Measurements from ENCODE around the gene LURAP1L.

LURAP1L gene, protein sequence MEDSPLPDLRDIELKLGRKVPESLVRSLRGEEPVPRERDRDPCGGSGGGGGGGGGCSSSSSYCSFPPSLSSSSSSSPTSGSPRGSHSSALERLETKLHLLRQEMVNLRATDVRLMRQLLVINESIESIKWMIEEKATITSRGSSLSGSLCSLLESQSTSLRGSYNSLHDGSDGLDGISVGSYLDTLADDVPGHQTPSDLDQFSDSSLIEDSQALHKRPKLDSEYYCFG

DNA sequence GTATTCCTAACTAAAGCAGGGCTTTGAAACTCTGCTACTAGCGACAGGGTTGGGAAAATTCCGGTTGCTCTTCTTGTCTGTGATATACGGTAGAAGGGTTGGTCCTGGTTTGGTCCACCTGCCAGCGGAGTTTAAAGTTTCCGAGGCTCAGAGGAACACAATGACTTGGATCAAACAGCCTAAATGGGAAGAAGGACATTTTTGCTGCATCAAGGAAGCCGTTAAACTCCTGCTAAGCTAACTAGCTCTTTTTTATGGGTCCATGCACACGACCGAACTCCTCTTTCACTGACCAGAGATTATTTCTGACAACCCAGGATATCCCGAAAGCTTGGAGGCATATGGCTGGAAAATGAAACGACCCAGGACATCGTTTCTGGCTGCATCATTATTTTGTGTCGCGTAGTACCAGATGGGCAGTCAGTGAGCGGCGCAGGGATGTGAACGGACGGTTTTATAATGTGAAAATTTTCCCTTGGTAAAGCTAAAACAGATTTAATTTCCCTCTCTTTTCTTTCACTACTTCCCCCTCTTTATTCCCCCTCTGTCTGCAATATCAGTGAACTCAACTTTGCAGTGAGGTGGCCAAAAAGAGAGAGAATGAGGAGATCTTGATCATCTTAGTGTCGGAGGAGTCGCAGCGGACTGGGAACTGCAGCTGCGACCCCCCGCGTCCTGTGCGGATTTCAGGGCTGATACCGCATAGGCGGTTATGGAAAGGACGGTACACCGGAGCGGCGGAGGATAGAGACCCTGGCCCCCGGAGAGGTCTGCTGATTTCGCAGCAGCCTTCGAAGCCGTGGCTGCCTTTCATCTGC lies at the start of gene LURAP1L:
LURAP1L (plus strand) TSS at position 160 of the 818 bp plus-strand sequence. CDS start 696 bp downstream, outside the sequence.
- no peak for ATAC-seq

DNA sequence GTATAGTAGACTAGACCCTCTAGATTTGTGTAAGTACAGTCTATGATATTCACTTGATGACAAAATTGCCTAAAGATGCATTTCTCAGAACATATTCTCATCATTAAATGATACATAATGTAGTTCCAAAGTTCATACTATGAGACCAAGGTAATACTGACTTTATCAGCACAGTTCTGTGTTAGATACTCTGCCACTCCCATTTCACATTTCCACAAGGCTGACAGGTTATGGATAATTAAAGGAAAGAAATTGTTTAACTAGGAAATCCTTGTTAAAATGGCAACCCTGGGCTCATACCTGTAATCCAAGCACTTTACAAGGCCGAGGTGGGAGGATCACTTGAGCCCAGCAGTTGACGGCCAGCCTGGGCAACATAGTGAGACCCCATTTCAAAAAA lies 48.0 kb upstream of the LURAP1L start:
- no peak for ATAC-seq

DNA sequence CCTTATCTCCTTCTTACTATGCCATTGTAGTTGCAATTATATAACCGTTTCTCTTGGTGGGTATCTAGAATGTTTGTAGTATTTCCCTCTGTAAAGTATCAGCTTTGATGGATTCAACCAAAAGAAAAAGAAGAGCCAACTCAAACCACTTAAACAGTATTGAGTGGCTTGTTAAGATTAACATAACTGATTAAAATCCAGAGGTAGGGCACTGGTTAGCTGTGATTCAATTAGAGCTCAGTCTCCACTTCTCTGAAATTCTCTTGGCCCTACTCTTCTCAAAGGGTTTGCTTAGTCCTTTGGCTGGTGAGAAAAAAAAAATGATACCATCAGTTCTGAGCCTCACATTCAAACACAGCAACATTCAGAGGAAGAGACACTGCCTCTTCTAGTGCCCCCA lies 44.6 kb upstream of the LURAP1L start:
- ATAC-seq = no peak

DNA sequence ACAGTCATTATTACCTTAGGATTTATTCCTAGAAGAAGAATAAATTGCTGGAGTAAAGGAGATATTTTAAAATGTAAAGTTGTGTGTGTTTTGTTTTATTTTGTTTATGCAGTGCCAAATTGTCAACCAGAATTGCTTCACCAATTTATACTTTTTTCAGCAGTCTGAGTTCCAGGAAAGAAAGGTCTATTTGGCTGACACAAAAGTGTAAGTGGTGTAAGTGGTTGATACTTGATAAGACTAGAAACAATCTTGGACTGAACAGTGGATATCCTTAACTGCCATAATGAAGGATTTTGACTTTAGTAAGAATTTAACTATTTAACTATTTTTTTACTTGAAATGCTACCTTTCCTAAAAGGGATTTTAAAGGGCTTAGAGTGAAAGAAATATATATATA lies 43.9 kb upstream of the LURAP1L start:
- no peak for ATAC-seq

DNA sequence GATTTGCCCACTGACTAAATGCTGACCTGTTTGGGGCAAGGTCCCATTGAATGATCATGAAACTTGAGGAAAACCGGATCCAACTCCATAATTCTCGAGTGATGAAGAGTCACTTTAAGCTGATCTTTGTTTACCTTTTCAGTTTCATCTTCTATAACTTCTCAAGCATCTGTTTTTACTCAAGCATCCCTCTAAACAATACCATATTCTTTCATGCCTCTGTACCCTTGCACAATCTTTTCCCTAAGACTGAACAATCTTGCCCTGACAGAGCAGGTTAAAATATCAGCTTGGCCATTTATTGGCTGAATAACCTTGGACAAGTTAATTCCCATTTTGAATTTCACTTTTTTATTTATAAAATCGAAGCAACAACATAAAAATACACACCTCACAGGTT lies 41.8 kb upstream of the LURAP1L start:
- no peak for ATAC-seq

DNA sequence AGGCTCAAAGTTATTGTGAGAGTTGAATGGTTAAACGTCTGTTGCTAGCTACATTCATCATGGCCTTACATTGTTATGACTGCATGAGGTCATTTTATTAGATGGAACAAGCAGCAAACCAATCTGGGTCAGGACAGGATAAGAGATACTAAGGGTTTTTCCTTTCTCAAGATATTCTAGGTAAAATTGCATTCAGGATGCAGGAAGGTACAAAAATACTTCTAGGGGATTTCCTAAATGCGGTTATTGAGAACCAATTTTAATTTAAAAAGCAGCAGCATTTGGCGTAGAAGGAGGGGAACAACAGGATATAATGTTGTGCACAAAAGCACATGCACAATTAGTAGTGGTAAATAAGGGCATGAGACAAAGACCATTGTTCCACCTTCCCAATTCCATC lies 39.2 kb upstream of the LURAP1L start:
- no peak for ATAC-seq

DNA sequence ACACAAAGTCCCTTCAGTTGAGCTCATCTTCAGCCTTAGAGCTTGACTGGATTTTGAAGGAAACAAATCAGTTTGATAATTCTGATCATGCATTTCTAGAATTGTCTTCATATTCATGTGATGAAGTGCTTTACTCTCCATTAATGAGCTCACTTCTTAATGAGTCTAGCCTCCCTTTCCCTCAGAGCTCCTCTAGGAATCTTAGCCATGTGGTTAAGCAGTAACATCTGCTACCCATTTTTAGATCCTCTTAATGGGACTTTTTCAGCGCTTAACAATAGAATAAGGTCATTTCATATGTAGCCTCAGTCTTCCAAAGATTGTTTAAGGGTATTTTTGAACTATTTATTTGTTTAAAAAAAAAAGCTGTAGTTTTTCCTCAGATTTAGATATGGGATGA lies 36.9 kb upstream of the LURAP1L start:
- no peak for ATAC-seq

DNA sequence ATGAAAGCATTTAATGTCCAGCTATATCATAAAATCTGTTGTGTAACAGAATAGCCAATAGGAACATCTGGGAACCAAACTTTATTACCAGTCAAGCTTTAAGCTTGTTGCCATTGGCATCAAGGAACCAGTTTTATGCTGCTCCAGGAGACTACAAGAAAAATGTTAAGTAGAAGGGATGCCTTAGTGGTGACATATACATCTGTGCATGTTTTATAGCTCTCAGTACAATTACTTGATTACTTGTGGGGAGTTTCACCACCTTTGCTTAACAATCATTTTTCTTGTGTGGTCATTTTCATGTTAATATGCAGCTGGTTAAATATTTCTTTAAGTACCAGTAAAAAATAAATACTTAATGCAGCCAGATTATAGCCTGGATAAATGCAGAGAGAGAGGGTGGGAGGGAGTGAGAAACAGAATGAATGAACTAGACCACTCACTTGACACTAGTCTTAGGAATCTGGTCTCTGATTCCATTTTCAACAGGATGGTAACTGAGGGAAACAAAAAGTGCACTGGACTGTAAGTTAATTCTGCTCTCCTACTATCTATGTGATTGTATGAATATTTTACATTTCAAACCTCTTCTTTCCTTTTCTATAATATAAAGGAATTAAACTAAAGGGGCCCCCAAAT lies 35.7 kb upstream of the LURAP1L start:
- no peak for ATAC-seq

DNA sequence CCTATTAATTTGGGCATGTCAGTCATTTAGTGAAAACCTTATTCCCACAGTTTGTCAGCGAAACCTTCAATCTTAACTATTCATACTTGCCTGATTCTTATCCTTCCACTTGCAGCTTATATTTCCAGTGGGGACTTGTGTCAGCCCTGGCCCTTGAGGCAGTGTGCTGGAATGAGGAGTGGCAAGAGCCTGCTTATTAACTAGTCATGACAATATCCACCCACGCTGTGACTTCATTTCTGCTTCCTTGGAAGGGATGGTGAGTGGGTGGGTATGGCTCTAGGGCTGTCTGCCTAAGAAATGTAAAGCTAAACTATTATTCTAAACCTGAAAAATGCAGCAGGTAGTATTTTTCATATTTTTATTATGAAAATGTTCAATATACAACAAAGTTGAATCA lies 34.0 kb upstream of the LURAP1L start:
- no peak for ATAC-seq

DNA sequence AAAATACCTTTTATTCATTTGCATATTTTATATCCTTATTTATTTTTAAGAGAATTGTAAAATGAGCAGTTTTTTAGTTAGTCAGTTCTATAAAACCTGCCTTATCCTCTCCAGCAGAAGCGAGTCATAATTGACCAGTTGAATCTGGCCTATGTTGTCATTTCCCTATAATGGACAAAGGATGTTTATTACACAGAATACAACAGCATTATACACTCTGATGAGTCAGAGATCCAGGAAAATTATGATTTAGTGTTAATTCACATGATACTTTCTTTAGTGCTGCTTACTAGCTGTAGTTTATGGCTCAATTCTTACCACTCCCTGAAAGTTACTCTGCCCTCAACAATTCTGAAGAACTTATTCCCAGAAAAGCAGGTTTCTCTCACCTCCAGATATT lies 26.8 kb upstream of the LURAP1L start:
- ATAC-seq = no peak

DNA sequence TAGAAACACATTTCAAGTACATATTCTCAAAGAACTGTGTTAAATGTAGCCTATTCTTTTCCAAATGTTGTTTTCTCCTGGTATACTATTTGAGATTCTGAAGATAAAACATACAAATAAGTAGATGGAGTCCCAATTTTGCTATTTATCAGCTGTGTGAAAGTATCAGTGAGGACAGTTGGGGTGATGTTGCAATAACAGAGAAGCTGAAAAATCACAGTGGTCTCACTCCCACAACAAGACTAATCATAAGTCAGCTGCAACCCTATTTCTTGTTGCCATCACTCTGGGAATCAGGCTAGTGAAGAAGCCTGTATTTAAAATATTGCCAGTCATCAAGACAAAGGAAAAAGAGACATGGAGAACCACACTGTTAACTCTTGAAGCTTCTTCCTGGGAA lies 25.9 kb upstream of the LURAP1L start:
- no peak for ATAC-seq

DNA sequence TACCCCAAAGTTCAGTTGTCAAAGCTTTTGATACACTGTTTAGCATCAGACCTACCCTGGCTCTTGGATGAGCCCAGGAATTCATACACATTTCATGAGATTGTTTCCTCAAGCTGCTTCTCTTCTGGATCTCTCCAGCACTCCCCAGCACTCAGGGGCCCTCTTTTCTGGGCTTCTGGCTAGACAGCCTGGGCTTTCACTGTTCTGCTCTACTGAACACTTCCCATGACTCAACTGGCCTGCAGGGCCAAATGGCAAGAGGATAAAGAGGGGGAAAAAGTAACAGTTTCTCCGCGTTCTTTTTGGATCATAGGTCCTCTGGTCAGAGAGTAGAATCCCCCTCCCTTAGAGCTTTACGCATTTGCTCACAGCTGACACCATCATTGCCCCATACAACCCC lies 20.9 kb upstream of the LURAP1L start:
- no peak for ATAC-seq

DNA sequence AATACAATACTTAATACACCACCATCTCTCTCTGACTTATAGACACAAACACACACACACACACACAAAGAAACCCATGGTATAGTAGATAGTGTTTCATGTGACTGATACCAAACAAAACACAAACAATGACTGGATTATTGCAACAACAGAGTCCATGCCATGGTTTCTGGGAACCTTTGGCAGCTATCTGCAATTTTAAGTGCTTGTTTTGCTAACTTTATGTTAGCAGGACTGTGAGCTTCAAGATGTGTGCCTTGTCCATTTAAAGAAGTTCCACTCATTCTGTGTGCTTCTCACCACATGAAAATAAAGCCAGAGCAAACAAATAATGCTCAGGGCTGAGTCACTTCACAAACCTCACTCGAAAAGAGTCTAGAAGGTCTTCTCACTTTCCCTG lies 15.1 kb upstream of the LURAP1L start:
- no peak for ATAC-seq

DNA sequence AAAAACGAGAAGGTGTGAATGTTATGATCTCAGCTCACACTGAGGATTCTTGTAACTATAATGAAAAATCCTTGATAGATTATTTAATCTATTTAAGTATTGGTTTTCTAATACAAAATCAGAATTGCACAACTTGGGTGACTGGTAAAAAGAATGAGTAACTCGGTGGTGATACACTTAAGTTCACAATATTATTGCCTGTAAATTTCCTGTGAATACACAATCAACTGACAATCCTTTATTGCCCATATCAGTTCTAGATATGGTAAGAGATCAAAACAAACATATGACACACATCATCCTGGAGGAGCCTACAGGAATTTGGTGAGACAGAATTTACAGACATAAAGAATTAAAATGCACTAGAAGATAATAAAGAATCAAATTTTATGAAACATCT lies 14.1 kb upstream of the LURAP1L start:
- no peak for ATAC-seq

DNA sequence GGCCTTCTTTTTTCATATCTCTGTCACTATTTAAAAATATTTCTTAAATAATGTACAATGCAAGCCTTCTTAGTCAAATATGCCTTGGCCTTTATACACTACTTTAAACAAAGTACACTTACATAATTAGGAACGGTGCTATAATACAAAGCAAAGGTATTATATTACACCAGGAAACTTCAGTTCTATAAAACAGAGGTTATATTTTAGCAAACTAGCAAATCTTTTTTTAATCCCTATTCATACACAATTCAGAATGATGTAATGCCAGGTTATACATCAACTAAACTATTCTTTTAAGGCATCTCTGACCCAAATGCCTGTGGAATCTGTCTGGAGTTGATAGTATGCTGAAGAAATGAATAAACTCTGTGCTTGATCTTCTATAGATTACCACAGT lies 10.7 kb upstream of the LURAP1L start:
- no peak for ATAC-seq

DNA sequence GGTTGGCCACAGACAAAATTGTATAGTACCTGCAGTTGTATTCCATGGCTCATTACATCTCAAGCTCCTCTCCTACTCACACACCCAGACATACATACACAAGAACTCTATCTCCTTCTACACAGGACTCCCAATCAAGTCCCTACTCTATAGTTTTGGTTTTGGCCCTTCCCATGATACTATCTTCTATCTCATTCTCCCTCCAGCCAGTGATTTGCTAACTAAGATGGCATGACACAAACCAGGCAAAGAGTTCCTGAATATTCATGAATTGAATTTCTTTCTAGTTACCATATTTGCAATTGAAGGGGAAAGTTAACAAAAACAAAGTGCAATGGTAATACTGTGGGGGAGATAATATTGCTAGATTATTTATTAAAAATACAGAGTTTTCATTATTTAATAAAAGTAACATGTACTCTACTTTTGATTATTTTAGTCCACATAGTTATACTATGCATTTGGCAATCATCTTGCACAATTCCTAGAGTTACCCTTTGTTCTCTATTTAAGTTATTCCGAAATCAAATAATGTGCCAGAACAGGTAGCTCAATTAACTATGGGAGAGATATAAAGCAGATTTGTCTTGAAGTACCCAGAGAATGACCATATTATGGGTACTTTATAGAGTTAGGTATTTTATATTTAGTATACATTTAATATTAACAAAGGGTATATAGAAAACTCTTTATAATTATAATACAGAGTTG lies 9.6 kb upstream of the LURAP1L start:
- ATAC-seq = no peak

DNA sequence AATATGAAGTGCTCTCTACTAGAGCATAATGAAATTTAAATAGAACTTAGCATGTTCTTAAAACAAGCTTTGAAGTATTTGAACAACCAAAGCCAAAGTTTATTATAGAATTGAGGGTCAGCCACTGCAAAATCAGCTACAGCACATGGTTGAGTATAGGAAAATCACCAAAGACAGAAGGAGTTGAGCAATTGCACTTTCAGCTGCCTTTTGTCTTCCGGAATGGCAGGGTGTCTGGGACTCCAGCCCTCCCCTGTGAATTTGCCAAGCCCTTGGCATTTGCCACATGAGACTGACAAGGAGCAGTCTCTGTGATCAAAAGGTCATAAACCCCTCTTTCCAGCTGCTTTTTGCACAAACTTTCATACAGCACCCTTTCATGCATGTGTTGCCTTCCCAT lies 8.5 kb upstream of the LURAP1L start:
- no peak for ATAC-seq

DNA sequence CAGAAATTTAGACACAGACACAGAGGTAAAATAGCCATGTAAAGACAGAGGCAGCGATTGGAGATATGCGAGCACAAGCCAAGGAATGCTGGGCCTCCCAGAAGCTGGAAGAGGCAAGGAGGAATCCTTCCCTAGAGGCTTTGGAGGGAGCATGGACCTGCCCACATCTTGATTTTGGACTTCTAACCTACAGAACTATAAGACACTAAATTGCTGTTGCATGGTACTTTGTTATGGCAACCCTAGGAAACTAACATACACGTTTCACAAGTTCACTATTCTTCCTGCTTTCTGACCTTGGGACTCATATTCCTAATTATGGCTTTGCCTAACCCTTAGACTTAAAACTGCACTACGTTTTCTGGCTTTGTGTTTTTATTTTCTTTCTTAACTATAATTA lies 4.6 kb upstream of the LURAP1L start:
- no peak for ATAC-seq

DNA sequence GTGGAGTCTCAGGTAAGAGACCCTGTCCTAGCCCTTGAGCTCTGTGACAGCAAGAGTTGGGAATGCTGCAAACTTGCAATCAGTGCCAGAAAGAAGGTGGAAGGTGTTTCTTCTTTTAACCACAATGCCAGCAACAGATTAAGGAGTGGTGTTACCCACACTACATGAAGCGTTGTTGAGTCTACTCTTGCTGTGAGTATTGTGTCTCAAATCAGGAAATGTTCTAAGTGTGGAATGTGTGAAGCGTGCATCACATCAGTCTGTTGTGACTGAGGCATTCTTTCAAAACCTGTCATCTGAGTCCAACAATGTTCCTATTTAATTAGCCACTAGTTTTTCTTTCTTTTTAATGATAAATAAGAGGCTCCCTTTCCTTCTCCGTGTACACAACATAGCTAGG lies 2.9 kb upstream of the LURAP1L start:
- no peak for ATAC-seq

DNA sequence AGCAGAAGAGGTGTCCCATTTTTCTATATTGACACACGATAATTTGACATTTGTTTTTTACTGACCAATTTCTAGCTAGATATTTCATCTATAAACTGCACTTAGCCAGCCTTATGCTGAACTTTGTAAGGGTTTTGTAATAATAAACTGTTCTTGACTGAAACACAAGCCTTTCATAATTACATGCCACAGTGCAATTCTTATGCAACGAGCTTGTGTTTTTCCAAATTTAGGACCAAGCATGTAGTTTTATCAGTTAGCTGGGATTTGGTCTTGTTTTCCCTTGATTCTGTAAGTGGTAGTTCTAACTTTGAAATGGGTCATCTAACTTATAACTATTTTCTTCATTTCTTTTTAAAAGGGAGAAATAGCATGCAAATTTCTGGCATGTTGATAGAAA lies 1.3 kb upstream of the LURAP1L start:
- ATAC-seq = no peak

DNA sequence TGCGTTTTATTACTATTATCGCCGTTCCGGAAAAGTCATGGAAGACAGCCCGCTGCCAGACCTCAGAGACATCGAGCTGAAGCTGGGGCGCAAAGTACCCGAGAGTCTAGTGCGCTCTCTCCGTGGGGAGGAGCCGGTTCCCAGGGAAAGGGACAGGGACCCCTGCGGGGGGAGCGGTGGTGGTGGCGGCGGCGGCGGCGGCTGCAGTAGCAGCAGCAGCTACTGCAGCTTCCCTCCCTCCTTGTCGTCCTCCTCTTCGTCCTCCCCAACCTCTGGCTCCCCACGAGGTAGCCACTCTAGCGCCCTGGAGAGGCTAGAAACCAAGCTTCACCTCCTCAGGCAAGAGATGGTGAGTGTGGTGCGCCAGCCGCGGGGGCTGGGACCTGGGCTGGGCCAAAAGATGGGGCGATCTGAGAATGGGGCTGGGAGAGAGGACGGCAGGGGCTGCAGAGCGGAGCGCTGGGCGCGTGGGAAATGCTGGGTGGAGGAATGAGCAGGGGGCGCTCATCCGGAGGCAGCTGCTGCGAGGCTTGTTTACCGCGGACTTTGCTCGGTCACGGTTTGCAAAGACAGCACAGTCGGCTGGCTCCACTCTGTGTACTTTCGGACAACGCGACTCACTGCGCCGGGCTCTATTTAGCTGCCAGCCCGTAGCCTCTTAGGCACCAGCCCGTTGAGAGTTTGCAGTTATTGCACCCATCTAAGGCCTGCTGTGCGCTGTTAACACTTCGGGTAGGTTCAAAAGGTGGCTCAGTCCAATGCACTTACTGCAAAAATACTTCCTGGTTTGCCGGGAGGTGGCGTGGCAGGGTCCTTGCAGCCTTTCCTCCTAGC lies 1.1 kb downstream of the LURAP1L start:
- ATAC-seq = no peak

DNA sequence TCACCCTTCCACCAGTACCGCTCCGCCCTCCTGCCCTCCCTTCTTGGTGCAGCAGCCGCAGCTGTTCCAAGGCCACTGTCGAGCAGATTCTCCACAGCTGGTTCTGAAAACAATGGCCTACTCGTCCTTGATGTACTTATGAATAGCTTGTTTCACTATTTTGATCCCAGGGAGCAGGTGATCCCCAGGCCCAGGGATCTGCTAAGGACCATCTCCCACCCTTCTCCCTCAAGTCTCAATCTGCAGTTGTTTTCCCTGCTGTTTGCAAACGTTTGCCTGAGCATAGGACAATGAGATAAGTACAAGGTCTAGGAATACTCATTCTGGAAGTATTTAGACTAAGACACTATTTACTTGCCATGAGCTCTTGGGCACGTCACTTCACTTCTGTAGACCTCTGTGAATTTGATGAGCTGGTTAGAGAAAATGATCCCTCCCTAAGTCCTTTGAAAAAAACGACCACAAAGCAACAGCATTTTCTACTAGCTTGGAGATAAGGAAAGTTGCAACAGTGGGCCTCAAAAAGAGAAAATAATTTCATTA lies 1.8 kb downstream of the LURAP1L start:
- ATAC-seq = no peak

Data from activated CD4-positive, CD25-positive, alpha-beta regulatory T cell treated with anti-CD3 and anti-CD28 coated beads, Interleukin-2, amount 50 U/mL, for 24 hours (primary cell).